Glutamatergic neuron (in vitro differentiated cells): ENCODE data around the gene LRIT2. TPM values are rescaled to one million over a fixed set of nuclear protein-coding genes. Genes with fewer than 3 reads are reported as not detected.

ENCODE experiments used
- DNase-seq: peaks from one replicate; pipeline ENCODE4 v3.0.0; 2022
- H3K27ac Mint-ChIP-seq: one replicate; pipeline ENCODE4 v1.8.0; 2020; ENCODE audit warnings: mild to moderate bottlenecking, mixed read lengths, inconsistent platforms; ENCODE audit not compliant: unreplicated experiment
- H3K27me3 Mint-ChIP-seq: one replicate; pipeline ENCODE4 v1.8.0; 2020; ENCODE audit warnings: mild to moderate bottlenecking, moderate library complexity, mixed read lengths, inconsistent platforms; ENCODE audit not compliant: unreplicated experiment
- H3K36me3 Mint-ChIP-seq: one replicate; pipeline ENCODE4 v1.8.0; 2020; ENCODE audit warnings: mild to moderate bottlenecking, mixed read lengths, inconsistent platforms; ENCODE audit not compliant: unreplicated experiment
- H3K4me1 Mint-ChIP-seq: one replicate; pipeline ENCODE4 v1.8.0; 2020; ENCODE audit warnings: mild to moderate bottlenecking, low read depth, mixed read lengths, inconsistent platforms; ENCODE audit not compliant: unreplicated experiment
- H3K4me3 Mint-ChIP-seq: one replicate; pipeline ENCODE4 v1.8.0; 2020; ENCODE audit warnings: mild to moderate bottlenecking, mixed read lengths, inconsistent platforms; ENCODE audit not compliant: unreplicated experiment
- H3K9me3 Mint-ChIP-seq: one replicate; pipeline ENCODE4 v1.8.0; 2020; ENCODE audit warnings: mild to moderate bottlenecking, moderate library complexity, mixed read lengths, inconsistent platforms; ENCODE audit not compliant: unreplicated experiment
- total RNA-seq: library from RNA; stranded (reverse); fragmentation: NEBNext Ultra II Directional; extraction: Animal tissue kit (Norgen Biotek cat#: 25700); gene quantifications from one replicate; pipeline ENCODE4 v1.2.1, GENCODE V29; 2021; ENCODE audit not compliant: unreplicated experiment
- TF ChIP-seq, protein P1 (sequence below): fragments of 200-600 bp; sonication (generic); IDR thresholded peaks from one replicate; pipeline ENCODE4 v1.5.0; 2021; ENCODE audit not compliant: partially characterized antibody, unreplicated experiment

Gene LRIT2
- total RNA-seq, 1 donor from 2014 or later, result not detected

DNA sequence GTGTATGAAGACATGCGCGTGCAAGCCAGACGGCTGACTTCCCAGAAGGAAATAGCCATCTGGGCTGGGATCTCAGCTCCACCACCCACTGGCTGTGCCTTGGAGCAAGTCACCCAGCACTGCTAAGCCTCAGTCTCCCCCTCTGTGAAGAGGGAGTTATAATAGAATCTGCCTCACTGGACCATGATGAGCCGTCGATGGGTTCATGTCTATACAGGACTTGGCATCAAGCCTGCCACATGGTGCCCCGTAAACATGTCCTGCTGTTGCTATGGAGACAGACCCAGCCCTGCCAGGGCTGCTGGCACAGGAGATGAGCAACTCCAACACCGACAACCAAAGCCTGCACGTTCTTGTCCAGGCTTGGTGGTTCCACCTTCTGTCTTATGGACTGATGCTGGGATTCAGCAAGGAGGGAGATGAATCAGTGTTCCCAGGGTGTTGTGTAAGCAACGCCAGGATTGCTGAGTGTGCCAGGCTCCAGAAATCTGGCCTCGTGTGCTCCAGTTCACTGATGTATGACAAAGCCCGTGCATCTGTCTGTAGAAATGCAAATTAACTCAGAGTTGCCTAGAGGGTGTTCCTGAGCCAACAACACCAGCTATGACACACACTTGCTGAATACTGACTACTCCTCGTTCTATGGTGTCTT, 46.2 kb downstream of the LRIT2 start:
- TF ChIP-seq, protein P1, sequence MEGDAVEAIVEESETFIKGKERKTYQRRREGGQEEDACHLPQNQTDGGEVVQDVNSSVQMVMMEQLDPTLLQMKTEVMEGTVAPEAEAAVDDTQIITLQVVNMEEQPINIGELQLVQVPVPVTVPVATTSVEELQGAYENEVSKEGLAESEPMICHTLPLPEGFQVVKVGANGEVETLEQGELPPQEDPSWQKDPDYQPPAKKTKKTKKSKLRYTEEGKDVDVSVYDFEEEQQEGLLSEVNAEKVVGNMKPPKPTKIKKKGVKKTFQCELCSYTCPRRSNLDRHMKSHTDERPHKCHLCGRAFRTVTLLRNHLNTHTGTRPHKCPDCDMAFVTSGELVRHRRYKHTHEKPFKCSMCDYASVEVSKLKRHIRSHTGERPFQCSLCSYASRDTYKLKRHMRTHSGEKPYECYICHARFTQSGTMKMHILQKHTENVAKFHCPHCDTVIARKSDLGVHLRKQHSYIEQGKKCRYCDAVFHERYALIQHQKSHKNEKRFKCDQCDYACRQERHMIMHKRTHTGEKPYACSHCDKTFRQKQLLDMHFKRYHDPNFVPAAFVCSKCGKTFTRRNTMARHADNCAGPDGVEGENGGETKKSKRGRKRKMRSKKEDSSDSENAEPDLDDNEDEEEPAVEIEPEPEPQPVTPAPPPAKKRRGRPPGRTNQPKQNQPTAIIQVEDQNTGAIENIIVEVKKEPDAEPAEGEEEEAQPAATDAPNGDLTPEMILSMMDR, result no peak
- no peak for DNase-seq
- Mint-ChIP-seq H3K4me1 (no peaks in the 10 kb centered on the region), H3K27ac (no peak overlapping the region), H3K27me3 (peaks cover 2% of the 10 kb centered on the region), H3K9me3 (peaks cover 2% of the 10 kb centered on the region), H3K36me3 (no peaks in the 10 kb centered on the region), H3K4me3 (no peak overlapping the region)

- Mint-ChIP-seq H3K4me1 (no peaks in the 10 kb centered on the region), H3K36me3 (no peaks in the 10 kb centered on the region), H3K4me3 (no peak overlapping the region), H3K27me3 (peaks cover 2% of the 10 kb centered on the region), H3K9me3 (peaks cover 2% of the 10 kb centered on the region), H3K27ac (no peak overlapping the region)
- TF ChIP-seq, protein P1, result no peak
- no peak for DNase-seq
Measured at GRCh38 chr10:84178160-84178609, 47.2 kb downstream of the LRIT2 start.

GRCh38 chr10:84177541-84178141, 47.7 kb downstream of the LRIT2 start:
- peaks cover 2% of the 10 kb centered on the region for H3K27me3 Mint-ChIP-seq
- H3K4me1 Mint-ChIP-seq, result no peaks in the 10 kb centered on the region
- H3K4me3 Mint-ChIP-seq, result no peak overlapping the region
- TF ChIP-seq, protein P1, result no peak
- H3K9me3 Mint-ChIP-seq, result peaks cover 2% of the 10 kb centered on the region
- no peak for DNase-seq
- no peaks in the 10 kb centered on the region for H3K36me3 Mint-ChIP-seq
- no peak overlapping the region for H3K27ac Mint-ChIP-seq

- Mint-ChIP-seq H3K27ac (no peak overlapping the region), H3K9me3 (peaks cover 6% of the 10 kb centered on the region), H3K4me1 (no peaks in the 10 kb centered on the region), H3K4me3 (no peak overlapping the region), H3K27me3 (peaks cover 2% of the 10 kb centered on the region), H3K36me3 (no peaks in the 10 kb centered on the region)
- no peak for DNase-seq
- TF ChIP-seq, protein P1, result no peak
Measured at GRCh38 chr10:84176836-84177474, 48.4 kb downstream of the LRIT2 start.

GRCh38 chr10:84176351-84176750, 49.0 kb downstream of the LRIT2 start:
- DNase-seq, result no peak
- TF ChIP-seq, protein P1, result no peak
- no peak overlapping the region for H3K27ac Mint-ChIP-seq
- peaks cover under 1% of the 10 kb centered on the region for H3K36me3 Mint-ChIP-seq
- no peak overlapping the region for H3K4me3 Mint-ChIP-seq
- peaks cover 2% of the 10 kb centered on the region for H3K27me3 Mint-ChIP-seq
- H3K4me1 Mint-ChIP-seq, result no peaks in the 10 kb centered on the region
- H3K9me3 Mint-ChIP-seq, result peaks cover 6% of the 10 kb centered on the region
